Stimulated activated CD8-positive, alpha-beta memory T cell treated with anti-CD3 and anti-CD28 coated beads, Interleukin-4, amount 100 ng/mL, for 48 hours (primary cell): ENCODE results near the gene MAP1S.

Experiments used
- DNase-seq: peaks from one replicate; pipeline ENCODE4 v3.0.0-alpha.2; 2020

MAP1S gene

GRCh38 chr19:17741456-17741855, 22.2 kb downstream of the MAP1S start:
- no peak for DNase-seq

DNA sequence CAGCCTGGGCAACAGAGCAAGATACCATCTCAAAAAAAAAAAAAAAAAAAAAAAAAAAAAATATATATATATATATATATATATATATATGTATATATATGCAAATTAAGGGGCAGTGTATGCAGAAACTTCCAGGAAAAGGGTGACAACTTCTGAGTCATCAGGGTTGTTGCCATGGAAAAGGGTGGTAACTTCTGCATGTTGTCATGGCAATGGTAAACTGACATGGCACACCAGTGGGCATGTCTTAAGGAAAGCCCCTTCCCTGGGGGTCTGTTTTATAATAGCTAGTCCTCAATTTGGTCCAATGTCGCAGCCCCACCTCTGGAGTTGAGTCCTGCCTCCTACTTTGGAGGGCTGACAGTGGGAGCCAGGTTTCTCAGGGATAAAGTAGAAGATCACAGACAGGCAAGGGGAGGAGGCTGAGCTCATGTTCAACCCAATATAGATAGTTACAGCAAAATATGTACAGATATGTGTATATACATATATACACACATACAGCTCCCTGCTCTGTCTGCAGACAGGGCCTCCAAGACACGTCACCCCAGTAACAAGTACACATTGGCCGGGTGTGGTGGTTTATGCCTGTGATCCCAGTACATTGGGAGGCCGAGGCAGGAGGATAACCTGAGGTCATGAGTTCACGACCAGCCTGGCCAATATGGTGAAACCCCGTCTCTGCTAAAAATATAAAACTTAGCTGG, 24.7 kb downstream of the MAP1S start:
- no peak for DNase-seq

GRCh38 chr19:17747205-17748098, 28.2 kb downstream of the MAP1S start:
- peak; percentile 94 for DNase-seq

DNA sequence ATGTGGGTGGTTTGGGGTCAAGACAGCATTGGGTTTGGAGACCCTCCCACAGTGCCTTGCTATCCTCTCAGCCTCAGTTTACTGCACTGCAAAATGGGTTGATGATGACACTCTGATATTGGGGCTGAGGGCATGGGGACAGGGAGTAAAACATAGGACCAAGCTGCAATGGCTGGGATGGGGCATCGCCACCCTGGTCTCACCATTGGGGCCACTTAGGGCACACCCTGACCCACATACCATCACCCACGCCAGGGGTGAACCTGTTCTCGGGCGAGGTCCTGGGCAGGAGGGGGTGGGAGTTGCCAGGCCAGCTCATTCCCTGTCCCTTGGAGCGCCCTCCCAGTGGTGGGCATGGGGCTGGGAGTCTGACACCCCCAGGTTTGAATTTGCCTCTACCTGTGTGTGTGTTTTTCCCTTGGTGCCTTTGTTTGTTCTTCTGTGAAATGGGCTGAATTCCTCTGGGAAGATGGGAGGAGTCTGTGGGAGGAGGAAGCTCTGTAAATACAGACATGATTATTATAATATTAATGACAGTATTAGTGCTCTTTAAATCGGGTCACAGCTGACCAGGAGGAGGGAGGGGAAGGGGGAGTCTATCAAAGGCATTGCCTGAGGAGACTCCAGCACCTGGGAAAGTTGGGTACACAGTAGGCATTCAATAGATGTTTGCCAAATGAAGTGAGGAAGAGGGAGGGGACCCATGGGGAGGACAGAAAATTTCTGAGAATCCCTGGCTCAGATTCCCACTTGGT, 29.8 kb downstream of the MAP1S start:
- DNase-seq: no peak

GRCh38 chr19:17749912-17750317, 30.6 kb downstream of the MAP1S start:
- peak; percentile 63 for DNase-seq

- peak; percentile 88 for DNase-seq
Observed at GRCh38 chr19:17751103-17751911, 32.0 kb downstream of the MAP1S start, which contains the start of gene FCHO1. TSS of gene FCHO1 (plus strand) at chr19:17751477. CDS start at chr19:17755165, 3,688 bp downstream.

GRCh38 chr19:17751912-17752273, 32.6 kb downstream of the MAP1S start:
- no peak for DNase-seq

- DNase-seq: no peak
Observed at GRCh38 chr19:17752865-17753639, 33.8 kb downstream of the MAP1S start.

GRCh38 chr19:17753976-17754375, 34.7 kb downstream of the MAP1S start:
- no peak for DNase-seq

DNA sequence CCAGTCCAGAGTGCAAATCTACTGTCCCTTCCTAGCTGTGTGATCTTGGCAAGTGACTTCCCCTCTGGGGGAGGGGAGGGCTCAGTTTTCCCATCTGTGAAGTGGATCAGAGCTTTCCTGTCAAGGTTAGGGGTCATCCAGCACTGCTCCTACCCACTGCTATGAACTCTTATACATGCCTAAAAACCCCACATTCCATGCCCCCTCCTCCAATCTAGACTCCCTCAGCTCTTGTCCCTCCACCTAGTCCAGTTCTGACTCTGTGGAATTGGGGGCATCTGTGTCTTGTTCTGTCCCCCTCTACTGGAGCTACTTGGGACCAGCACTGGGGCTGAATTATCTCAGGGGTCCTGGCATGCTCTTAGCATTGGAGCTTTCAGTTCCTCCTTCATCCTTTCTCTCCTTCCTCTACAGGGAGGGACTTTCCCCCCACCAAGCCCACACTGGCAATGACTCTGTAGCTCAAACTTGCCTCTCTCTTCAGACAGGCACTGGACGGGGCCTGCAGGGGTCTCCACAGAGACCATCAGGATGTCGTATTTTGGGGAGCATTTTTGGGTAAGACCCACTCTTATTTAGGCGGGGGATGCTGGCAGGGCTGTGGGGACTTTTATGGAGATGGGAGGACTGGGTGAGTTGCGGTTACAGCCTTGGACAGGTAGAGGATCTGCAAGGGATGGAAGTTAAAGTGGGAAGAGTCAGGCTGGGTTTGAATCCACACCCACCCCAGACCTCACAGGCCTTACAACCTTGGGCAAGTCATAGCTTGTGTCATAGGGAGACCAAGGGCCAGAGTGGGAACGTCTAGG, 35.6 kb downstream of the MAP1S start:
- DNase-seq: no peak

GRCh38 chr19:17755443-17755890, 36.2 kb downstream of the MAP1S start:
- no peak for DNase-seq

DNA sequence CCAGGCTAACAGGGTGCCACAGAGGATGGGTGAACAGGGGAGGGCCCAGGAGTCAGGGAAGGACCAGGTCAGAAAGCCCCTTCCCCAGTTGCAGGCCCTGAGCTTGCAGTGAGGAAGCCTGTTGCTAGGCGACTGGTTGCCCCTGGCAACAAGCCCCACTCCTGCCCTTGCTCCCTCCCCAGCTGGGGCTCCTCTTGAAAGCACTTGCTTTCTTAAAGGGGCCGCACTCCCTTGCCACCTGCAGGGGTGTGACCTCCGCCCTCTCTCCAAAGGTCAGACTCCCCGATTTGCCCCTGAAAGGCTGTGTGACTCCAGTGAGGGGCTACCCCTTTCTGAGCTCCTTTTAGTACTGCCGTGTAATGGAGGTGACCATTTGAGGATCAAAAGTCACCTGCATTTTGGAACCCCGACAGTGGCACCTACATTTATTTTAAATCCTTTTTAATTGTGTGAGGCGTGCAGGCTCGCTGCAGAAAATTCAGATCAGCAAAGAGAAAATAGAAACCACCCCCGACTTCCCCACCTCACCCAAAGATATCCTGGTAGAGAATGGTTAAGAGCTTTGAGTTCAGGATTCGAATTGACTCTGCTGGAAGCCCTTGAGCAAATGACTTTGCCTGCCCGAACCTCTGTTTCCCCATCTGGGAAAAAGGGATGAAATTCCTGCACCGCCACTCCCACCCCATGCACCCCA, 36.8 kb downstream of the MAP1S start:
- peak; percentile 65 for DNase-seq

GRCh38 chr19:17757125-17757524, 37.8 kb downstream of the MAP1S start:
- DNase-seq: no peak

- no peak for DNase-seq
Observed at GRCh38 chr19:17758515-17758914, 39.2 kb downstream of the MAP1S start.

DNA sequence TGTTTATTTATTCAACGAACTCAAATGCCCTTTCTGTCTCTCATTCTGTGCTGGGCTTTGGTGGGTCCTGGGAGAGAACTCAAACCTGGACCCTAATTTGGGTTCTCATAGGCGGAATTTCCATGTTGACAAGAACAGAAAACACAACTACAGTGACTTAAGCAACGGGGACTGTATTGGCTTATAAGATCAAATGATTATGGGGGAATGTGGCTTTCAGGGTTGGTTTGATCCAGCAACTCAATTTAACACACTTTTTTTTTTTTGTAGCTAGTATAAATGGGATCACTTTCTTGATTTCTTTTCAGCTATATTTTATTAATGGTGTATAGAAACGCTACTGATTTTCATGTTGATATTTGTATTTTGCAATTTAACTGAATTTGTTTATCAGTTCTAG, 41.9 kb downstream of the MAP1S start:
- DNase-seq: no peak

DNA sequence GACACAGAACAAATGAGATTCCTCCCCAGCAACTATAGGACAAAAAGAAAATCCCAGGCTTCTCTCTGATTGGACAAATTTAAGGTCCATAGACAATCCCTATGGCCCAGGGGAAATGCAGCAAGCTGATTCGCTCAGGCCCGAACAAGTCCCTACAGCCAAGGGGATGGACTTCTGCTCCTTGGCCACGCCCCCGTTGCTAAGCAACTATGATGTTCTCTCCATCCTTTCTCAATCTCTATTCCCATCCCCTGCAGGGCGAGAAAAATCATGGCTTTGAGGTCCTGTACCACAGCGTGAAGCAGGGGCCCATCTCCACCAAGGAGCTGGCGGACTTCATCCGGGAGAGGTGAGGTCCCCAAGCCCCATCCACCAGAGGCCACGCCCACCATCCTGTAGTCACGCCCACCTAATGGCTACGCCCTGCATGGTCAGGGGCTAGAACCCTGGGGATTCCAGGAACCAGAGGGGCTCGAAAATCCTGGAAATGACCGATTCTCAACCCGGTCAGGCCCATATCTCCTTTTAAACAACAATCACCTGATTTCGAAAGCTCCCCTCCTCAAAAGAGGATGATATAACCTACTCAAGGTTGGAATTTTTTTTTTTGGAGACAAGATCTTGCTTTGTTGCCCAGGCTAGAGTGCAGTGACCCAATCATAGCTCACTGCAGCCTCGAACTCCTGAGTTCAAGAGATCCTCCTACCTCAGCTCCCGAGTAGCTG, 43.4 kb downstream of the MAP1S start:
- DNase-seq: no peak

GRCh38 chr19:17764348-17764747, 45.1 kb downstream of the MAP1S start:
- no peak for DNase-seq

DNA sequence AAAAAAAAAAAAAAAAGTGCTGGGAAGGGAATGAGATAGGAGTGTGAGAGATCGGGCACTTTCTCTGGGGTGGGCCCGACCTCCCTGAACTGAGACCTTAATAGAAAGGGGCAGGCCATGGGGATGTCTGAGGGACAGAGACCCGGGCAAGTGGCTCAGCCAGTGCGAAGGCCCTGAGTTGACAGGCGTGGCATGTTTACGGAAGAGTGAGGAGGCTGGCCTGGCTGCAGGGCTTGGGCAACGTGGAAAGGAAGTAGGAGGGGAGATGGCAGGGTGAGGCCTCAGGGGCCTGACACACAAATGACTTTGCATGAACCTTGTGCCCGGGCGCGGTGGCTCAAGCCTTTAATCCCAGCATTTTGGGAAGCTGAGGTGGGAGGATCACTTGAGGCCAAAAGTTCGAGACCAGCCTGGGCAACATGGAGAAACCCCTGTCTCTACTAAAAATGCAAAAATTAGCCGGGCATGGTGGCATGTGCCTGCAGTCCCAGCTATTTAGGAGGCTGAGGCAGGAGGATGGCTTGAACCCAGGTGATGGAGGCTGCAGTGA, 45.9 kb downstream of the MAP1S start:
- DNase-seq: no peak

DNA sequence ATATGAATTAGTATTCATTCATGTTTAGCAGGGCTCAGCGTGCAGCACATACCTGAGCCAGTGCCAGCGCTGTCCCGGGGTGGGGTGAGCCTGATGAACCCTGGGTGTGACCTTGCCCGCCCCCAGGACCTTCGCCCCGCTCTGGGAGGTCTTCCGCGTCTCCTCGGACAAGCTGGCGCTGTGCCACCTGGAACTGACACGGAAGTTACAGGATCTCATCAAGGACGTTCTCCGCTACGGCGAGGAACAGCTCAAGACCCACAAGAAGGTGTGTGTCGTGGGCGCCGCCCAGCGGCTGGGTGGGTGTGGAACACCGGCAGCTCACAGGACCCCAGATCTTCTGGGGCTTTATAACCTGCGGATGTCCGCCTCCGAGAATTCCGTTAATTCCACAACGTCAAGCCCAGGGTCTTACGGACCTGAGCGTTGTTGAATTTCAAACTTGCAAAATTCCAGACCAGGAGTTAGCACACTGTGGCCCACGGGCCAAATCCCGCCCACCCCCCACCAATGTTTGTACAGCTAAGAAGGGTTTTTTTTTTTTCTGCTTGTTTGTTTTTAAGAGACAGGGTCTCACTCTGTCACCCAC, 47.4 kb downstream of the MAP1S start:
- no peak for DNase-seq
